Measurements from ENCODE around the gene ACOT2.
A peak's percentile ranks its signal among the peaks of the same experiment; 100 is the strongest.
"Not testable (repeated sequence)": the region's sequence is repeated elsewhere in the genome, so short reads cannot be mapped to it uniquely, and the experiment has no call there.

The ACOT2 gene

GRCh38 chr14:73569185-73569958, at the start of gene ACOT2:
TSS of gene ACOT2 (plus strand) at chr14:73569213. CDS start at chr14:73569241, 28 bp downstream.
- peak; percentile 81 for DNase-seq

GRCh38 chr14:73521229-73521628, 47.8 kb upstream of the ACOT2 start:
- DNase-seq = no peak

- no peak for DNase-seq
Measured at GRCh38 chr14:73524493-73524892, 44.5 kb upstream of the ACOT2 start.

GRCh38 chr14:73526036-73526984, 42.7 kb upstream of the ACOT2 start:
- no peak for DNase-seq

GRCh38 chr14:73529356-73529755, 39.7 kb upstream of the ACOT2 start:
- not testable (repeated sequence) for DNase-seq

- not testable (repeated sequence) for DNase-seq
Measured at GRCh38 chr14:73531971-73532370, 37.0 kb upstream of the ACOT2 start.

DNA sequence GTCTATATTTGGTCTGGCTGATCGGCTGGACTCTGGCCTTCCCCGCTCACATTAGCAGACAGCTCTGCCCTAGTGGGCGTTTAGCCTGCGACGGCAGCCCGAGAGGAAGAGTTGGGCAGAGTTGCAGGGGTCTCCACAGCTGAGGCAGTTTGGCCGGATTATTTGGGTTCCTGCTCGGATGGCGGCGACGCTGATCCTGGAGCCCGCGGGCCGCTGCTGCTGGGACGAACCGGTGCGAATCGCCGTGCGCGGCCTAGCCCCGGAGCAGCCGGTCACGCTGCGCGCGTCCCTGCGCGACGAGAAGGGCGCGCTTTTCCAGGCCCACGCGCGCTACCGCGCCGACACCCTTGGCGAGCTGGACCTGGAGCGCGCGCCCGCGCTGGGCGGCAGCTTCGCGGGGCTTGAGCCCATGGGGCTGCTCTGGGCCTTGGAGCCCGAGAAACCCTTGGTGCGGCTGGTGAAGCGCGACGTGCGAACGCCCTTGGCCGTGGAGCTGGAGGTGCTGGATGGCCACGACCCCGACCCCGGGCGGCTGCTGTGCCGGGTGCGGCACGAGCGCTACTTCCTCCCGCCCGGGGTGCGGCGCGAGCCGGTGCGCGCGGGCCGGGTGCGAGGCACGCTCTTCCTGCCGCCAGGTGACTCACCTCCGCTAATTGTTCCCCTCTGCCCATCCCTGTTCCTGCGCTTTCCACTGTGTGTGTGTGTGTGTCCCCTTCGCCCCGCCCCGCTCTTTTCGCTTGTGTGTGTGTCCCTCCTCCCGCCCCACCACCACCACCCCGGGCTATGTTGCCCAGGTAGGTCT, 31.6 kb upstream of the ACOT2 start:
- not testable (repeated sequence) for DNase-seq

- DNase-seq = not testable (repeated sequence)
Measured at GRCh38 chr14:73539017-73539416, 30.0 kb upstream of the ACOT2 start.

DNA sequence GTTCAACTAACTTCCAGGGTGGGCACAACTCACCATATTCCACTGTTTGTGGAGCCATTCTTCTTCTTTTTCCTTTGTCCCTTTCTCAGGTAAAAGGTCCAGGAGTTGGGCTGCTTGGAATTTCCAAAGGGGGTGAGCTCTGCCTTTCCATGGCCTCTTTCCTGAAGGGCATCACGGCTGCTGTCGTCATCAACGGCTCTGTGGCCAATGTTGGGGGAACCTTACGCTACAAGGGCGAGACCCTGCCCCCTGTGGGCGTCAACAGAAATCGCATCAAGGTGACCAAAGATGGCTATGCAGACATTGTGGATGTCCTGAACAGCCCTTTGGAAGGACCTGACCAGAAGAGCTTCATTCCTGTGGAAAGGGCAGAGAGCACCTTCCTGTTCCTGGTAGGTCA, 26.1 kb upstream of the ACOT2 start:
- not testable (repeated sequence) for DNase-seq

- not testable (repeated sequence) for DNase-seq
Measured at GRCh38 chr14:73545353-73545752, 23.7 kb upstream of the ACOT2 start.

GRCh38 chr14:73549097-73549496, 19.9 kb upstream of the ACOT2 start:
- DNase-seq = not testable (repeated sequence)

DNA sequence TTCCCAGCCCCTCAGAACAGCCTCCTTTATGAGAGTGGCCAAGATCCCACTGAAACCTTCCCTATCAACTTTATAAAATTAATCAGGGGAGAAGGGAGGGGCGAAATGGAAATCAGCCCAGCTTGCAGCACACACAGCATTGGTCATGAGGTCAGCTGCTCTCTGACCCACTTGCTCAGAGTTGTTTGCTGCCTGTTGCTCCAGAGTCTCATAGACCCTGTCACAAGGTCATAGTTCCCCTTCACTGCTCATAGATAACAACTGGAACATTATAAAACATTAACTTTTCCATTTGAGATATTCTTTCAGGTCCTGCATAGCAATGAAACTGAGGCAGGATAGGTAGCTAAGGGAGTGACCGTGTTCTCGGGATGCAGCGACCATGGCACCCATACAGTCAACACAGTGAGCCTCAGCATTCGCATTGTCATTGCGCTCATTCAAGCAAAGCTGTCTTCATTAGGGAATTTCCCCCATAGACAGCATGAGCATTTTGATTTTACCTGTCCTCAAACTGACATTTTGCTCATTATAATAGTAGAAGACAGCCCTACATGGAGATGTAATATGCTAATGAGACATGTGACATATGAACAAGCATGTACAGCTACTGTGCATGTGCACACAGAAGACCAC, 19.0 kb upstream of the ACOT2 start:
- not testable (repeated sequence) for DNase-seq

GRCh38 chr14:73553845-73554244, 15.2 kb upstream of the ACOT2 start:
- DNase-seq = no peak

- DNase-seq = not testable (repeated sequence)
Measured at GRCh38 chr14:73557201-73557600, 11.8 kb upstream of the ACOT2 start.

- DNase-seq = not testable (repeated sequence)
Measured at GRCh38 chr14:73558238-73558637, 10.8 kb upstream of the ACOT2 start.

- DNase-seq = not testable (repeated sequence)
Measured at GRCh38 chr14:73562256-73562655, 6.8 kb upstream of the ACOT2 start.

DNA sequence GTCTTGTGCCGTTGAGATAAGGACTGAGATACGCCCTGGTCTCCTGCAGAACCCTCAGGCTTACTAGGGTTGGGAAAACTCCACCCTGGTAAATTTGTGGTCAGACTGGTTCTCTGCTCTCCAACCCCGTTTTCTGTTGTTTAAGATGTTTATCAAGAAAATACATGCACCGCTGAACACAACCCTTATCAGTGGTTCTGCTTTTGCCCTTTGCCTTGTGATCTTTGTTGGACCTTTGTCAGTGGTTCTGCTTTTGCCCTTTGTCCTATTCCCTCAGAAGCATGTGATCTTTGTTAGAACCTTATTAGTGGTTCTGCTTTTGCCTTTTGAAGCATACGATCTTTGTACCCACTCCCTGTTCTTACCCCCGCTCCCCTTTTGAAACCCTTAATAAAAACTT, 6.3 kb upstream of the ACOT2 start:
- DNase-seq = not testable (repeated sequence)

- not testable (repeated sequence) for DNase-seq
Measured at GRCh38 chr14:73566431-73566830, 2.6 kb upstream of the ACOT2 start.

DNA sequence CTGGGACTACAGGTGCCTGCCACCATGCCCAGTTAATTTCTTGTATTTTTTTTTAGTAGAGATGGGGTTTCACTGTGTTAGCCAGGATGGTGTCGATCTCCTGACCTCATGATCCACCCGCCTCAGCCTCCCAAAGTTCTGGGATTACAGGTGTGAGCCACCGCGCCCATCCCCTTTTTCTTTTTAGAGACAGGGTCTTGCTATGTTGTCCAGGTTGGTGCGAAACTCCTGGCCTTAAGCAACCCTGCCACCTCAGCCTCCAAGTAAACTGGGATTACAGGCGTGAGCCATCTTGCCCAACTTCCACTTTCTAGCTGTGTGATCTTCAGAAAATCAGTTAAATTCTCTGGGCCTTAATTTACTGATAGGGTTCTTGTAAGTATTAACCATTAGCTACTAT, 2.1 kb upstream of the ACOT2 start:
- not testable (repeated sequence) for DNase-seq

GRCh38 chr14:73567358-73567757, 1.7 kb upstream of the ACOT2 start:
- no peak for DNase-seq

DNA sequence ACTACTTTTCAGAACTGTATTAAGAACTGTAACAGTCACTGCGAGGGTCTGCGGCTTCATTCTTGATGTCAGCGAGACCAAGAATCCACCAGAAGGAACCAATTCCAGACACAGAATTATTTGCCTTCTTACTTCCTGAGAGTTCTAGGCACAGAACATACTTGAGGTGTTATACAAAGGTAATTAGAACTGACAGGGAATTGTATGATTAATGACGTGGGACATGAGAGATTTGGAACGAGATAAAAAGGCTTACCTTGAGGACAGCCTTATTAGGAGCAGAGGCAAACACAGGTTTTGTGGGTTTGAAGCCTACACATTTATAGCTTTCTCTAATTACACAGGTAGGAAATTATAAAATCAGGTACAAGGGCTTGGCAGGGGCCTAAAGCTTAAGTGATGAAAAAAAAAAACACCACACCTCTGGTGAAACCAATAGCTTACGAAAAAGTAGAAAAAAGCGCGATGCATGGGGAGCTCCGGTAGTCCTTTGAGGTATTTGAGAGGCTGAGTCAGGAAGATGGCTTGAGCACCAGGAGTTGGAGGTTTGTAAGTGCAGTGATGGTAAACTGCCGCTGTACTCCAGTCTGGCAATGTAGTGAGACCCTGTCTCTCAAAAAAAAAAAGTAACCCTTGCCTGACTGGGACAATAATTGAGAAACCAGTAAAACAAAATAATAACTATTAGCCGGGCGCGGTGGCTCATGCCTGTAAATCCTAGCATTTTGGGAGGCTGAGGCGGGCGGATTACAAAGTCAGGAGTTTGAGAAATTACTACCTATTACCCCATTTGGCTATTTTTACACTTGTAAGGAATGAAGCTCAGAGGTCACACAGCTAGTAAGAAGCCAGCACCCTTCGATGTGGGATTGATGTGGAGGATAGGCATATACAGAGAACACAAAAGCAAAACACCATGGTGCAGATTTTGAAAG, 795 bp upstream of the ACOT2 start:
- DNase-seq = no peak

All from activated CD4-positive, CD25-positive, alpha-beta regulatory T cell treated with anti-CD3 and anti-CD28 coated beads, Interleukin-2, amount 50 U/mL, for 72 hours (primary cell).